Measurements from ENCODE around the gene TLR10.
A peak's percentile ranks its signal among the peaks of the same experiment; 100 is the strongest.
"Not testable (repeated sequence)": the region's sequence is repeated elsewhere in the genome, so short reads cannot be mapped to it uniquely, and the experiment has no call there.

TLR10 gene

GRCh38 chr4:38802561-38803355, 20.0 kb upstream of the TLR10 start:
- DNase-seq (ENCODE audit: extremely low spot score, insufficient read length, low read depth) (no peak), FAIRE-seq (no peak)

- DNase-seq (ENCODE audit: extremely low spot score, insufficient read length, low read depth): no peak
- no peak for FAIRE-seq
These were observed 18.2 kb upstream of the TLR10 start for GRCh38 chr4:38800961-38801450.

- DNase-seq (ENCODE audit: extremely low spot score, insufficient read length, low read depth) (no peak), FAIRE-seq (no peak)
These were observed 17.6 kb upstream of the TLR10 start for GRCh38 chr4:38800366-38800765.

DNA sequence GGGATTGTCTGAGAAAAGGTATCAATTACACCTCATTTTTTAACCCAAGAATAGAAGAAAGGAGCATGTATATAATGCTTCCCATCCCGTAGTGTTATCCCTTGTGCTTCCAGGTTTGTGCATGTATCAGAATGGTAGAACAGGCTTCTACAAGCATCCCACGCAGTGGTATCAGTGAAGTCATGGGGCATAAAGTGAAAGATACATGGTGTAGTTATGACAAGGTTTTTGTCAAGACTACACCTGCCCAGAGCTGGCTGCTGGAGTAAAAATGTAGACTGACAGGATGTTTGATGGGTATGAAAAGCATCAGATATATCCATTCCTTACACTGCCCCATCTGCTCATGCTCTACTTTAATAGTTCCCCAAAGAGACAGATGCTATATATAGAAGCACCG, 12.3 kb upstream of the TLR10 start:
- no peak for DNase-seq (ENCODE audit: extremely low spot score, insufficient read length, low read depth)
- FAIRE-seq: no peak

- no peak for DNase-seq (ENCODE audit: extremely low spot score, insufficient read length, low read depth)
- no peak for FAIRE-seq
These were observed 11.3 kb upstream of the TLR10 start for GRCh38 chr4:38794051-38794450.

- FAIRE-seq: peak; percentile 29
- no peak for DNase-seq (ENCODE audit: extremely low spot score, insufficient read length, low read depth)
These were observed 8.2 kb upstream of the TLR10 start for GRCh38 chr4:38791010-38791409.

- FAIRE-seq (no peak), DNase-seq (ENCODE audit: extremely low spot score, insufficient read length, low read depth) (no peak)
These were observed 5.5 kb upstream of the TLR10 start for GRCh38 chr4:38788317-38788716.

DNA sequence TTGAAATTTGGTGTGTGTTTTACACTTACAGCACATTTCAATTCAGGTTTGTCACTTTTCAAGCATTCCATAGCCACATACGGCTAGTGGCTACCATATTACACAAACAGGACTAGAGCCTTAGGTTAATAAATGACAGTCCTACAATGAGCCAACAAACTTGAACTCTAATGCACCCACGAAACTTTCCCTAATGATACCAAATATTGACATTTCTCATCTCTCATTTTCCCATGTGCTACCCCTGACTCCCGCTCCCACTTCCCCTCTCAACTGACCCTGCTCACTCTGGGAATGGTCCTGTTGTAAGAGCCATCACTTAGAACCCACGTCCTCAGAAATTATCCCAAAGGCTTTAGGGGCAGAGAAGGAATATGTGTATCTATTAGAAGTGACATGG, 4.9 kb upstream of the TLR10 start:
- DNase-seq (ENCODE audit: extremely low spot score, insufficient read length, low read depth) (no peak), FAIRE-seq (peak; percentile 73)

- FAIRE-seq: peak; percentile 90
- no peak for DNase-seq (ENCODE audit: extremely low spot score, insufficient read length, low read depth)
These were observed 3.2 kb upstream of the TLR10 start for GRCh38 chr4:38785901-38786402.

GRCh38 chr4:38785041-38785790, 2.4 kb upstream of the TLR10 start:
- no peak for DNase-seq (ENCODE audit: extremely low spot score, insufficient read length, low read depth)
- peak; percentile 69 for FAIRE-seq

- DNase-seq (ENCODE audit: extremely low spot score, insufficient read length, low read depth): no peak
- FAIRE-seq: no peak
These were observed 1.4 kb upstream of the TLR10 start for GRCh38 chr4:38784141-38784540.

GRCh38 chr4:38783109-38783460, 295 bp upstream of the TLR10 start:
- no peak for FAIRE-seq

DNA sequence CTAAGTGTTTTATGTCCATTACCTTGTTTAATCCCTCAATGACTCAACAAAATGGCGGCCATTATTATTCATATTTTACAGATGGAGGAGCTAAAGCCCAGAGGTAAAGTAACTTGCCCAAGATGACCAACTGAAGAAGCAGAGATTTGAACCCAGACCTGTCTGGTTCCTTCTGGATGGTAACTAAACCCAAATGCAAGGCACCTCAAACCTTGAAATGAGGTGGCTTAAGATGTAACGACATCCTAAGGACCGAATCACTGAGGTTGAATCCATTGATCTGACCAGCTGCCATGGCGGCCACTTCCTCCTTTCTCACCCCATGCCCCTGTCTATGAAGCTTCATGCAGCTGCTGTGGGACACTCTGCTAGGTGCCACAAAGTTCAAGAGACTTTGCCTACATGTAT, 932 bp downstream of the TLR10 start:
- FAIRE-seq: peak; percentile 5

More at GRCh38 chr4:38783109-38783460, 295 bp upstream of the TLR10 start:
- DNase-seq (ENCODE audit: extremely low spot score, insufficient read length, low read depth): no peak

GRCh38 chr4:38780833-38781484, 1.8 kb downstream of the TLR10 start:
- no peak for DNase-seq (ENCODE audit: extremely low spot score, insufficient read length, low read depth)
- peak; percentile 76 for FAIRE-seq

More for the DNA sequence above, 932 bp downstream of the TLR10 start:
- DNase-seq (ENCODE audit: extremely low spot score, insufficient read length, low read depth): no peak

- peak; percentile 60 for FAIRE-seq
- no peak for DNase-seq (ENCODE audit: extremely low spot score, insufficient read length, low read depth)
These were observed 3.0 kb downstream of the TLR10 start for GRCh38 chr4:38779790-38780189.

- DNase-seq (ENCODE audit: extremely low spot score, insufficient read length, low read depth); FAIRE-seq: not testable (repeated sequence)
These were observed 4.9 kb downstream of the TLR10 start for GRCh38 chr4:38777925-38778324.

GRCh38 chr4:38775326-38775725, 7.5 kb downstream of the TLR10 start:
- FAIRE-seq (peak; percentile 21), DNase-seq (ENCODE audit: extremely low spot score, insufficient read length, low read depth) (no peak)

GRCh38 chr4:38774181-38774955, 8.4 kb downstream of the TLR10 start:
- FAIRE-seq (no peak), DNase-seq (ENCODE audit: extremely low spot score, insufficient read length, low read depth) (no peak)

DNA sequence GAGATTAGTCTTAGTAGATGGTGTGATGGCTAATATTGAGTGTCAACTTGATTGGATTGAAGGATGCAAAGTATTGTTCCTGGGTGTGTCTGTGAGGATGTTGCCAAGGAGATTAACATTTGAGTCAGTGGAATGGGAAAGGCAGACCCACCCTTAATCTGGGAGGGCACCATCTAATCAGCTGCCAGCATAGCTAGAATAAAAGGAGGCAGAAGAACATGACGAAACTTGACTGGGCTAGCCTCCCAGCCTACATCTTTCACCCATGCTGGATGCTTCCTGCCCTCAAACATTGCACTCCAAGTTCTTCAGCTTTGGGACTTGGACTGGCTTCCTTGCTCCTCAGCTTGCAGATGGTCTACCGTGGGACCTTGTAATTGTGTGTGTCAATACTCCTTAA, 12.5 kb downstream of the TLR10 start:
- not testable (repeated sequence) for FAIRE-seq; DNase-seq (ENCODE audit: extremely low spot score, insufficient read length, low read depth)

DNA sequence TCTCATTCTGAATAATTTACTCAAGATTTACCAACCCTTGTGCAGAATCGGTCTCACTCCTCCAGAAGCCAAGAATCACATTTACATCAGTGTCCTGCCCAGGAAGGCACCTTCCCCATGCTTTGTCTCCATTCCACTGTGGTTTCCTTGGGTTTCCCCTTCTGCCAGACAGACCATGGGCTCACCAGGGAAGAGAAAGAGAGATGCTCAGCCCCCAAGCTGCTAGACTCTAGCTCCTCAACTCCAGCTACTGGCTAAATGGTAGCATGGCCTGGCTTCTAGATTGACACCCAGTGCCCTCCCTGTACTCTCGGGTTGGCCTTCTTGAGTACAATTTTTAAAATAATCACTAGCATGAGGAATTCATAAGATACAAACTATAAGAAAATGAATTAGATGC, 12.9 kb downstream of the TLR10 start:
- DNase-seq (ENCODE audit: extremely low spot score, insufficient read length, low read depth): no peak
- peak; percentile 36 for FAIRE-seq

Data from GM18507 (cell line).